GM23338 (cell line): ENCODE measurements around the gene COTL1. TPM values are rescaled to one million over a fixed set of nuclear protein-coding genes. Genes with fewer than 3 reads are reported as not detected.

ENCODE experiments used
- ATAC-seq: fragments of 200-7000 bp; cut with Tn5 transposase; 3 replicates; pipeline ENCODE4 v1.9.1; 2020
- DNase-seq: peaks from one replicate; pipeline ENCODE4 v3.0.0-alpha.2; 2015; ENCODE audit warnings: low spot score
- H2AFZ ChIP-seq: fragments of 200-600 bp; sonication (generic); 2 replicates; pipeline ENCODE4 v1.8.0; 2016; ENCODE audit warnings: antibody characterized with exemption, mild to moderate bottlenecking, moderate library complexity
- H3F3A ChIP-seq: fragments of 200-600 bp; sonication (generic); replicated peaks from 2 replicates; pipeline ENCODE4 v1.8.0; 2017; ENCODE audit warnings: antibody characterized with exemption, mixed run types, low read depth
- H3K27ac ChIP-seq: fragments of 200-600 bp; sonication (generic); 2 replicates; pipeline ENCODE4 v1.6.1; 2016; ENCODE audit warnings: low read depth
- H3K27me3 ChIP-seq: fragments of 200-600 bp; sonication (generic); 2 replicates; pipeline ENCODE4 v1.8.0; 2016; ENCODE audit warnings: mild to moderate bottlenecking, mixed run types, moderate library complexity; ENCODE audit not compliant: insufficient read depth
- H3K36me3 ChIP-seq: fragments of 200-600 bp; sonication (generic); 2 replicates; pipeline ENCODE4 v1.8.0; 2016; ENCODE audit warnings: mild to moderate bottlenecking; ENCODE audit not compliant: insufficient read depth
- H3K4me1 ChIP-seq: fragments of 200-600 bp; sonication (generic); 2 replicates; pipeline ENCODE4 v1.8.0; 2016; ENCODE audit warnings: mild to moderate bottlenecking, moderate library complexity; ENCODE audit not compliant: insufficient read depth
- H3K4me2 ChIP-seq: fragments of 200-600 bp; sonication (generic); 2 replicates; pipeline ENCODE4 v1.7.1; 2017; ENCODE audit warnings: mixed run types
- H3K4me3 ChIP-seq: fragments of 200-600 bp; sonication (generic); 2 replicates; pipeline ENCODE4 v1.6.1; 2016; ENCODE audit warnings: mixed run types
- H3K79me2 ChIP-seq: fragments of 200-600 bp; sonication (generic); replicated peaks from 2 replicates; pipeline ENCODE4 v1.8.0; 2017; ENCODE audit warnings: mild to moderate bottlenecking; ENCODE audit not compliant: insufficient read depth
- H3K9me2 ChIP-seq: fragments of 200-600 bp; sonication (generic); 2 replicates; pipeline ENCODE4 v1.8.0; 2017; ENCODE audit not compliant: insufficient read depth
- H4K20me1 ChIP-seq: fragments of 200-600 bp; sonication (generic); replicated peaks from 2 replicates; pipeline ENCODE4 v1.8.0; 2017; ENCODE audit warnings: mild to moderate bottlenecking; ENCODE audit not compliant: insufficient read depth
- H3K27ac Mint-ChIP-seq: 2 replicates; pipeline ENCODE4 v1.8.0; 2020; ENCODE audit warnings: inconsistent platforms, mild to moderate bottlenecking, moderate library complexity, mixed read lengths
- H3K27me3 Mint-ChIP-seq: 3 replicates; pipeline ENCODE4 v1.8.0; 2022; ENCODE audit warnings: low read depth, mild to moderate bottlenecking, moderate library complexity, mixed read lengths, inconsistent platforms; ENCODE audit not compliant: insufficient read depth, poor library complexity
- H3K36me3 Mint-ChIP-seq: 3 replicates; pipeline ENCODE4 v1.8.0; 2021; ENCODE audit warnings: low read depth, mild to moderate bottlenecking, inconsistent platforms, moderate library complexity, mixed read lengths
- H3K4me1 Mint-ChIP-seq: 3 replicates; pipeline ENCODE4 v1.8.0; 2020; ENCODE audit warnings: mild to moderate bottlenecking, inconsistent platforms, mixed read lengths
- H3K4me3 Mint-ChIP-seq: 3 replicates; pipeline ENCODE4 v1.8.0; 2021; ENCODE audit warnings: moderate library complexity, mild to moderate bottlenecking, inconsistent platforms, mixed read lengths
- H3K9me3 Mint-ChIP-seq: 3 replicates; pipeline ENCODE4 v1.8.0; 2020; ENCODE audit warnings: moderate library complexity, mild to moderate bottlenecking, inconsistent platforms, mixed read lengths
- CREB1 ChIP-seq: fragments of 250-450 bp; sonication (Bioruptor Pico); IDR thresholded peaks from 2 replicates; pipeline ENCODE4 v1.5.0; 2020; ENCODE audit warnings: low read depth, mild to moderate bottlenecking, moderate library complexity
- CTCF ChIP-seq, 2 experiments: fragments of 200-600 bp in 1 of 2; sonication (generic) in 1 of 2; conservative IDR thresholded peaks; 2 replicates each; pipeline versions ENCODE4 v1.5.1 to v1.6.1; 2016 to 2017; ENCODE audit warnings: antibody characterized with exemption in 2 of 2, low read depth in 2 of 2, mild to moderate bottlenecking in 2 of 2, moderate library complexity in 1 of 2
- ETS1 ChIP-seq: IDR thresholded peaks from 2 replicates; pipeline ENCODE4 v1.6.1; 2016; ENCODE audit warnings: antibody characterized with exemption
- EZH2 ChIP-seq: fragments of 200-600 bp; sonication (generic); IDR thresholded peaks from one replicate; pipeline ENCODE4 v1.8.0; 2017; ENCODE audit warnings: antibody characterized with exemption, mild to moderate bottlenecking, low read depth; ENCODE audit not compliant: unreplicated experiment
- EZH2phosphoT487 ChIP-seq: fragments of 200-600 bp; sonication (generic); IDR thresholded peaks from one replicate; pipeline ENCODE4 v1.8.1; 2018; ENCODE audit warnings: antibody characterized with exemption; ENCODE audit not compliant: unreplicated experiment
- JUNB ChIP-seq: IDR thresholded peaks from one replicate; pipeline ENCODE4 v1.6.1; 2016; ENCODE audit warnings: antibody characterized with exemption; ENCODE audit not compliant: unreplicated experiment
- POLR2AphosphoS5 ChIP-seq: IDR thresholded peaks from 2 replicates; pipeline ENCODE4 v1.6.1; 2016; ENCODE audit warnings: antibody characterized with exemption, low read depth
- REST ChIP-seq: IDR thresholded peaks from one replicate; pipeline ENCODE4 v1.6.1; 2018; ENCODE audit warnings: antibody characterized with exemption; ENCODE audit not compliant: unreplicated experiment
- STAT1 ChIP-seq: IDR thresholded peaks from one replicate; pipeline ENCODE4 v1.6.1; 2016; ENCODE audit warnings: antibody characterized with exemption; ENCODE audit not compliant: unreplicated experiment
- ZNF114 ChIP-seq: fragments of 250-450 bp; sonication (Bioruptor Pico); IDR thresholded peaks from 2 replicates; pipeline ENCODE4 v1.5.0; 2020; ENCODE audit warnings: mild to moderate bottlenecking, moderate library complexity
- ZNF331 ChIP-seq: fragments of 250-450 bp; sonication (Bioruptor Pico); IDR thresholded peaks from 2 replicates; pipeline ENCODE4 v1.5.0; 2020; ENCODE audit warnings: low read depth, mild to moderate bottlenecking, moderate library complexity
- long read RNA-seq: library from polyadenylated mRNA; unstranded; transcript quantifications from one replicate; pipeline ENCODE4 v2.0.0, GENCODE V29; 2020; ENCODE audit not compliant: unreplicated experiment
- polyA plus RNA-seq: library from polyadenylated mRNA; unstranded; fragments of >200 nt; fragmentation: Nextera tagmentation; extraction: Ambion mirVana; gene quantifications from 2 replicates; pipeline ENCODE4 v1.2.1, GENCODE V29; 2016
- total RNA-seq: library from RNA; depleted of rRNA; stranded (reverse); fragments of >200 nt; shearing (Covaris generic); gene quantifications from 2 replicates; pipeline ENCODE4 v1.2.3, GENCODE V29; 2014; rRNA removed

The COTL1 gene
- 111 and 117 TPM in 2 replicates for total RNA-seq
- 165 and 166 TPM in 2 replicates for polyA plus RNA-seq
- long read RNA-seq, transcript COTL1-201 (4 exons, 1,843 nt), result major isoform, 374 of 391 reads
- long read RNA-seq, partial matches to known transcripts, result 16 of 391 reads
- long read RNA-seq, other reads (novel, unspliced or antisense), result 1 of 391 reads

- peak; percentile 44; the same call in 1 of the 2 replicates for TF ChIP-seq CREB1 (CRISPR knock-in tag)
- TF ChIP-seq STAT1, result no peak
- TF ChIP-seq POLR2AphosphoS5, result peak; percentile 58; the same call in 1 of the 2 replicates
- Histone ChIP-seq H3K4me1 (peaks cover 15% of the 10 kb centered on the region), H2AFZ (peak within 1 kb of the TSS; percentile 30; the same call in 1 of the 2 replicates)
Measured at GRCh38 chr16:84617791-84618580, at the start of gene COTL1. Gene COTL1 (minus strand): TSS chr16:84618078. CDS start chr16:84617914, 164 bp downstream.

GRCh38 chr16:84665843-84666242 is 48.0 kb upstream of the COTL1 start:
- H2AFZ ChIP-seq, result no peak overlapping the region
- H3K4me1 ChIP-seq, result peaks cover 36% of the 10 kb centered on the region
- 0 out of 2 replicates have a peak overlapping the region, but pooled peaks have one; percentile 30 for H3K27ac Mint-ChIP-seq
- no peak overlapping the region for H3K27ac ChIP-seq
- peaks cover 8% of the 10 kb centered on the region; the same call in 1 of the 2 replicates for H3F3A ChIP-seq
- no peak overlapping the region for H3K4me3 Mint-ChIP-seq
- peaks cover 42% of the 10 kb centered on the region for H3K4me1 Mint-ChIP-seq
- H3K79me2 ChIP-seq, result no peaks in the 10 kb centered on the region
- TF ChIP-seq POLR2AphosphoS5 (no peak), JUNB (no peak), EZH2 (no peak), ETS1 (no peak), REST (no peak), CREB1 (CRISPR knock-in tag) (no peak), ZNF114 (CRISPR knock-in tag) (no peak), STAT1 (no peak), CTCF (conservative IDR thresholded peaks at IDR 0.05; ENCODE audit: low read depth in 2 of 2) (no peak), EZH2phosphoT487 (no peak), ZNF331 (CRISPR knock-in tag) (no peak)
- peaks cover 18% of the 10 kb centered on the region; the same call in 2 of the 3 replicates for H3K36me3 Mint-ChIP-seq
- H3K9me2 ChIP-seq, result 0 out of 2 replicates have a peak, but pooled peaks cover 4% of the 10 kb centered on the region
- peaks cover 9% of the 10 kb centered on the region for H3K27me3 Mint-ChIP-seq
- no peaks in the 10 kb centered on the region for H3K27me3 ChIP-seq
- H3K4me3 ChIP-seq, result no peak overlapping the region
- ATAC-seq (no peak), DNase-seq (no peak)
- no peaks in the 10 kb centered on the region for H4K20me1 ChIP-seq
- no peak overlapping the region for H3K4me2 ChIP-seq
- H3K9me3 Mint-ChIP-seq, result no peaks in the 10 kb centered on the region; the same call in 2 of the 3 replicates
- no peaks in the 10 kb centered on the region for H3K36me3 ChIP-seq

More at GRCh38 chr16:84617791-84618580, at the start of gene COTL1:
- Mint-ChIP-seq H3K4me3 (peak within 1 kb of the TSS; percentile 96), H3K27ac (peak within 1 kb of the TSS; percentile 95), H3K9me3 (no peaks in the 10 kb centered on the region; the same call in 2 of the 3 replicates), H3K36me3 (peaks cover 14% of the 10 kb centered on the region), H3K27me3 (peaks cover 19% of the 10 kb centered on the region), H3K4me1 (peaks cover 54% of the 10 kb centered on the region)
- H3F3A ChIP-seq, result 0 out of 2 replicates have a peak, but pooled peaks cover 10% of the 10 kb centered on the region
- no peaks in the 10 kb centered on the region; the same call in 1 of the 2 replicates for H3K36me3 ChIP-seq
- peak within 1 kb of the TSS; percentile 90 for H3K4me3 ChIP-seq
- peak within 1 kb of the TSS; percentile 97 for H3K4me2 ChIP-seq
- H4K20me1 ChIP-seq, result peaks cover 25% of the 10 kb centered on the region
- ATAC-seq, result peak; percentile 39
- peaks cover 43% of the 10 kb centered on the region for H3K79me2 ChIP-seq
- peak; percentile 98 for DNase-seq
- no peaks in the 10 kb centered on the region for H3K9me2 ChIP-seq
- H3K27me3 ChIP-seq, result peaks cover 13% of the 10 kb centered on the region
- H3K27ac ChIP-seq, result peak within 1 kb of the TSS; percentile 92
